MM.1S (cell line): ENCODE data around the gene PRSS56.

Source experiments
- EZH2 ChIP-seq: fragments of 300-600 bp; sonication (generic); optimal IDR thresholded peaks from 2 replicates; pipeline ENCODE3; 2017; ENCODE audit warnings: low read depth, mild to moderate bottlenecking, antibody characterized with exemption, low read length, mixed read lengths
- EZH2phosphoT487 ChIP-seq: fragments of 300-600 bp; sonication (generic); IDR thresholded peaks from 2 replicates; pipeline ENCODE4 v1.6.1; 2018; ENCODE audit warnings: antibody characterized with exemption, low read length

DNA sequence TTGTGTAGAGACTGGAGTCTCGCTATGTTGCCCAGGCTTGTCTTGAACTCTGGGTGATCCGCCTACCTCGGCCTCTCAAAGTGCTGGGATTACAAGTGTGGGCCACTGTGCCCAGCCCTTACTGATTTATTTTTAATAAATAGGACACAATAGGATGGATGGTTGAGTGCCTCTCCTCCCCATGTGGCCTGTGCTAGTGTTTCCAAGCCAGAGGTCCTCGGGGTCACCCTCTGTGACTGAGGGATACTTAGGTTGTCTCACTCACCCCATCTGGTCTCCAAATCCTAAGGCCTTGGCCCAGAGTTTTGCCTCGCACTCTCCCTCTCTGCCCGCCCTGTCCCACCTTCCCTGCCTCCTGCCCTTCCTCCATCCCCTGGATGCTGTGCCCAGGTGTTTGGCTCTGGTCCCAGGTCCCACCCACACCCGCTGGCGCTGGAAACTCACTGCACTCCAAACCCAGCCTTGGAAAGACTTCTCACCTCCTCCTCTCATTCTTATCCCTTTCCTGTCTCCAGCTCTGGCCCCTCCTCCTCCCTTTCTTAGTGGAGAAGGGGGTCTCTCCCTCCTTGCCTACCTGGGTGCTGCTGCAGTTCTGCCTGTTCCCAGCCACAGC is 27.8 kb upstream of the PRSS56 start:
- no peak for TF ChIP-seq EZH2
- TF ChIP-seq EZH2phosphoT487 = no peak
